Inferior parietal cortex (tissue), 1 donor: ENCODE measurements around the gene GALE.
"Not testable (repeated sequence)": the region's sequence is repeated elsewhere in the genome, so short reads cannot be mapped to it uniquely, and the experiment has no call there.

ENCODE experiments used
- DNase-seq: peaks from one replicate; pipeline ENCODE4 v3.0.0-alpha.2; 2016; ENCODE audit errors: extremely low spot score

GALE gene

DNA sequence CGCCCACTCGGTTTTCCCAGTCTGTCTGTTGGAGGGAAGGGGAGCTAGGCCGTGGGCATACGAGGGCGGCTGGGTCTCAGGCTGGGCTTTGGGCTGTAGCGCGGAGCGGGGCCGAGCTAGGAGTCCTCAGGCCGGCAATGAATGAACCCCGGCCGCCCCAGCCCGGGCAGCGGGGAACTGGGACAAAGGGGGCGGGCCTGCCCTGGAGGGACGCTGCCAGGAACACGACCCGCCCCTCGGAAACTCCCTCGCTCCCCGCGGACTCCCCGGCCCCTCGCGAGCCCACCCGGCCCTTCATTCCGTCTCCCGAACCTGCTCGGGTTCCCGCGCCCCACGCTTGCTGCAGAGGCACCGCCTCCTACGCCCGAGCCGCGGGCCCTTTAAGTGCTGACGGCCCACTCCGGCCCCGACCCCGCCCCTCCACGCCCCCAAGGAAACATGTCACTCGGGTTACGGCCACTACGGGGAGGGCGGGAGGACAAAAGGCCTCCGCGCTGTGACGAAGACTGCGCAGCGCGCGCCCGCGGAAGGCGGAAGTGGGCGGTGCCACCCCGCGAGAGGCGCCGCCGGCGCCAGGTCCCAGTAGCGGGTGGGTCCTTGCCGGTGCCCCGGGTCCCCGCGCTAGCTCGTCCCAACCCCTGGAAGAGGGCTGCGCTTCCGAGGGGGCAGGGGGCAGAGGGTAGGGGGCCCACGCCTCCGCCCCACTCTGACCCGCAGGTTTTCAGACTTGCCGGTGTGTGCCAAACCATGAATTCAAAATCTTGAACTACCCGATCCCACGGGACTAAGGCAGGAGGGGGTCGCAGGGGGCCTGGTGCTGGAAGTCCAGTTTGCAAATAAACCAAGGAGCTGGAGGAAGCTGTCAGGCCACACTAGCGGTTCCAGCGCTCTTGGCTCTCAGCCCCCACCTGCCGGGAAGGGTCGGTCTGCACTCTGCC, at the start of gene GALE:
Gene GALE (minus strand): TSS at position 355 of the 938 bp plus-strand sequence. CDS start 1,747 bp downstream, outside the sequence.
- peak; percentile 95 for DNase-seq

DNA sequence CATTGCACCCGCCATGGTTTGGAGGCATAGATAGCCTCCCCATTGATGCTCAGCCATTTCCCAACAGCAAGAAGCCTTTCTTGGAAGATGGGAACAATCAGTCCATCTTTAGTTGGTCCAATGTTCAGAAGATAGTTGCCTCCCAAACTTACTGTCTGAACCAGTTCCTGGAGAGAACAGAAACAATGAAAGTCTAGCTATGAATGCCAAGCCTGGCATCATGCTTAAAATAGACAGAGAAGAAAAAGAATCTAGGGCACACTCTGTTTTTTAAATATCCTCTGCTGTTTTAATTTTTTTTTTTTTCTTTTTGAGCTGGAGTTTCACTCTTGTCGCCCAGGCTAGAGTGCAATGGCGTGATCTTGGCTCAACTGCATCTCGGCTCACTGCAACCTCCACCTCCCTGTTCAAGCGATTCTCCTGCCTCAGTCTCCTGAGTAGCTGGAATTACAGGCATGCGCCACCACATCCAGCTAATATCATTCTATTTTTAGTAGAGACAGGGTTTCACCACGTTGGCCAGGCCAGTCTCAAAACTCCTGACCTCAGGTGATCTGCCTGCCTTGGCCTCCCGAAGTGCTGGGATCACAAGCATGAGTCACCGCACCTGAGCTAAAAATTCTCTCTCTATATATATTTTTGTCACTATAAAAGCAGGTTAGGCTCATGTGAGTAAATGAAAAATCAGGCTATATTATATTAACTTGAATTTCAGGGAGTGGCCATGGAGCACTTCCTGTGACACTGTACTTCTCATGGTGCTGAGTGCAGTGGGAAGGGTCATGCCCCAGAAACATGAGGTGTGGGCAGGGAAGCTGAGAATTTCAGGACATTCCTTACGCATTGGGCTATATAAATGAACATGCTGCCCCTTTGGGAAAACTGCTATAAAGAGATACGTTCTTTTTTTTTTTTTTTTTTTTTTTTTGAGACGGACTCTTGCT, 48.4 kb upstream of the GALE start:
- DNase-seq = no peak

DNA sequence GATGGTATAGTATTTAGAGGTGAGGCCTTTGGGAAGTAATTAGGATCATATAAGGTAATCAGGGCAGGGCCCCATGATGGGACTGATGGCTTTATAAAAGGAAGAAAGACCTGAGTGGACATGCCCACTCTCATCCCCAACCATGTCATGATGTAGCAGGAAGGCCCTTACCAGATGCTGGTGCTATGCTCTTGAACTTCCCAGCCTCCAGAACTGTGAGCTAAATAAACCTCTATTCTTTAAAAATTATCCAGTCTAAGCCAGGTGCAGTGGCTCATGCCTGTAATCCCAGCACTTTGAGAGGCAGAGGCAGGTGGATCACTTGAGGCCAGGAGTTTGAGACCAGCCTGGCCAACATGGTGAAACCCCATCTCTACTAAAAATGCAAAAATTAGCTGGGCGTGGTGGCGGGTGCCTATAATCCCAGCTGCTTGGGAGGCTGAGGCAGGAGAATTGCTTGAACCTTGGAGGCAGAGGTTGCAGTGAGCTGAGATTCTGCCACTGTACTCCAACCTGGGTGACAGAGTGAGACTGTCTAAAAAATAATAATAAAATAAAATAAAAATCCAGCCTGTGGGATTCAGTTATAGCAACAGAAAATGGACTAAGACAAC, 47.0 kb upstream of the GALE start:
- DNase-seq = not testable (repeated sequence)

DNA sequence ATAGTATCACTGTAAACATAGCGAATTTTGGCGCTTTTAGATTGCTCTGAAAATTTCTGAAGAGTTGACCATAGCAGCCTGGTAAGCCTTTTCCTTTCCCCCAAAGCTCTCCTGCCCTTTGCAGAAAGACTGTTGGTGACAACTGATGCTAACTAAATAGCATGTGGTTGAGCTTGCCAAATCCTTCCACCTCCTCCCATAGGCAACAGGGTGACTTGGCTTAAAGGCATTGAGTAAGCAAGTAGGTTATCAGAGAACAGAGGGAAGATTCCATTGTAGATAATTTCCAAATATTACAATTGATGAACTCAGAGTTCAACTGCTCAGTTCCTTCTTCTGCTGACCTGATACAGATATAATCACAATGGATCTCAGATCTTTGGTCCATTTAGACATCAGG, 44.6 kb upstream of the GALE start:
- no peak for DNase-seq

DNA sequence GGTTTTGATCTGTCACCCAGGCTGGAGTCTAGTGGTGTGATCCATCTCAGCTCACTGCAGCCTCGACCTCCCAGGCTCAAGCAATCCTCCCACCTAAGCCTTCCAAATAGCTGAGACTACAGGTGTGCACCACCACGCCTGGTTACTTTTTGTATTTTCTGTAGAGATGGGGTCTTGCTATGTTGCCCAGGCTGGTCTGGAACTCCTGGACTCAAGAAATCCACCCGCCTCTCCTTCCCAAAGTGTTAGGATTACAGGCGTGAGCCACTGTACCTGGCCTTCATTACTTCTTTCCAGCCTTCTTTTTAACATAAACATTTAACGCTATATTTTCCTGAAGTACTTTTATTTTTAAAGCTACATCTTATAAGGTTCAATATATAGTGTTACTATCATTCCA, 43.1 kb upstream of the GALE start:
- no peak for DNase-seq

DNA sequence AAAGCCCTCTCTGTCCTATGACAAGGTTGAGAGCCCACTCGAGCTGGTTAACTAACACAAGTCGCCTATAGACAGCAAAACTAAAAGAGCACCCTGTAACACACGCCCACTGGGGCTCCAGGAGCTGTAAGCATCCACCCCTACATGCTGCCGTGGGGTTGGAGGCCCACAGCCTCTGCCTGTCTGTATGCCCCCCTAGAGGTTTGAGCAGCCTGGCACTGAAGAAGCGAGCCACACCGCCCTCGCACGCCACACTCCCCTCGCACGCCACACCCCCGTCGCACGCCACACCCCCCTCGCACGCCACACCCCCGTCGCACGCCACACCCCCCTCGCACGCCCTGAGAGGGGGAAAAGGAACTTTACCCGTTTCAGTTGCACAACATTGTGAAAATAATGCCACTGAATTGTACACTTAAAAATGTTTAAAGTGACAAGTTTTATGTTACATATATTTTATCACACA, 37.9 kb upstream of the GALE start:
- no peak for DNase-seq

GRCh38 chr1:23837908-23838307, 37.4 kb upstream of the GALE start:
- no peak for DNase-seq

GRCh38 chr1:23836037-23836436, 35.5 kb upstream of the GALE start:
- DNase-seq = no peak

- DNase-seq = not testable (repeated sequence)
These were observed 33.6 kb upstream of the GALE start for GRCh38 chr1:23834156-23834555.

DNA sequence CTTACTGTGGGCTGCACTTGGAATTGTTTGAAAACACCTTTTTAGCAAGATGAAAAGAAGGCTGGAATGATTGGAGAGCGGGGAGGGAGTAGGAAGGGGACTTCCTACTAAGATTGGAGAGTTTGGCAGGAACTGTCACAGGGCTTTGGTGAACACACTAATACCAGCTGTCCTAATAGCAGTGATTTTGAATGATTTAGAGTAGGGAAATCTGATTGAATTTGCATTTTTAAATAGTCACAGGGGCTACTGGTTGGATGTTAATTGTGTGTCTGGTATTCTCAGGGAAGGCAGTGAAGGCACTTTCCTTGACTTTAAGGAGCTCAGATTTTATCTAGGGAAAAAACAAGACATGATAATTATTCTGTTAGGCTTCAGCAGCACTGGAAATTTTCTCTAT, 27.2 kb upstream of the GALE start:
- DNase-seq = no peak

DNA sequence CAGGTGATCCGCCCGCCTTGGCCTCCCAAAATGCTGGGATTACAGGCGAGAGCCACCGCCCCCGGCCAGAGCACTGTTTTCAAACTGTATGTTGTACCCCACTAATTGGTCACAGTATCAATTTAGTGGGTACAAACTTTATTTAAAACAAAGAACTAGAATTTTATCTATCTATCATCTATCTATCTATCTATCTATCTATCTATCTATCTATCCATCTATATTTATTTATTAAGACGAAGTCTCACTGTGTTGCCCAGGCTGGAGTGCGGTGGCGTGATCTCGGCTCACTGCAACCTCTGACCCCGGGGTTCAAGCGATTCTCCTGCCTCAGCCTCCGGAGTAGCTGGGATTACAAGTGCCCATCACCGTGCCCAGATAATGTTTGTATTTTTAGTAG, 26.0 kb upstream of the GALE start:
- not testable (repeated sequence) for DNase-seq

GRCh38 chr1:23825762-23826522, 25.4 kb upstream of the GALE start:
- peak; percentile 44 for DNase-seq

- DNase-seq = peak; percentile 94
These were observed 24.7 kb upstream of the GALE start, which contains the start of gene HMGCL for GRCh38 chr1:23825076-23825761. Gene HMGCL (minus strand): TSS chr1:23825429. CDS start chr1:23825415, 14 bp downstream.

DNA sequence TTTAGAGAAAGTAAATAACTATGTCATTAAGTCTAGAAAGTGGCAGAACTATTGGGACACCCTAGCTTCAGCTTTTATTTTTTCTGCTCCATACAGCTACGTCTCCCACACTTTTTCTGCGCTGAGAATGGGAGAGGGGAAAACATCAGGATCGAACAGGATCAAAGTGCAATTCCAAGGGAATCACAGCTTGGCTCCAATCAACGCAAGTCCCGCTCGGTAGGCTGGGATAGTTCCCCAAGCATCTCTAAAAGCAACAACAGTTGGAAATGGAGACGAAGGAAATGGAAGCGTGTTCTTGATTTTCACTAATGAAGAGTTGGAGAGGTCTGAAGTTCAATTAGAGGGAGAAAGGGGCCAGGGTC, 24.1 kb upstream of the GALE start:
- DNase-seq = no peak

GRCh38 chr1:23823767-23824166, 23.2 kb upstream of the GALE start:
- no peak for DNase-seq

GRCh38 chr1:23817633-23818032, 17.1 kb upstream of the GALE start:
- DNase-seq = no peak

DNA sequence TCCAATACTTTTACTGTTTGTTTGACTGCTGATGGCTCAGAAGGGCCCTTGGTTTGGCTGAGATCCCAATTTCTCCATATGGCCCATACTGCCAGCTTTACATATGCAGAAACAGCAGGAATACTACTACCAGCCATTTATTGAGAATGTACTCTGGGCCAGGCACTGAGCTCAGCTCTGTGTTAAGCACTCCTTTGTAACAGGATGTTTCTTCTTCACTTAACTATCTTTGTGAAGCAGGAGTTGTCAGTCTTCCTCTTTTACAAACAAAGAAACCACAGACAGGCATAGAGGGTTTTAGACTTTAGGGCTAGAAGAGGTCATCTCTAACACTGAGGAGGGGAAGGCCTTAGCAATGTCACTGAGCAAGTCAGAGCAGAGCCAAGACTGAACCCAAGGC, 16.4 kb upstream of the GALE start:
- DNase-seq = no peak

DNA sequence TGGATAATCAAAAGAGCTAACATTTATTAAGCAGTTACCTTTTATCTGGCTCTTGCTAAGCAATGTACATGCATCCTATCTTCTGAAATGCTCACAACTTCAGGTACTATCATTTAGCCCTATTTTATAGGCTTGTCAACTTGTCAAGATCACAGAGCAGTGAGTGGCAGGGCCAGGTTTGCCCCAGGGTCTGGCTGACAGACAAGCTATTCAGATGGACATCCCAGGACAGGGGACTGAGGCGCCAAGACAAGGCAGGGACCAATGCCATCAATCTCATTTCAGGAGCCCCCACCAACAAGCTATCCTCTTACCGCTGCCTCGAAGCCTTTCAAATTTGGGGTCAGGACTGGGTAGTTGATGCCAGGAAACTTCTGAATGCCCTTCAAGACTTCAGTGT, 15.8 kb upstream of the GALE start:
- no peak for DNase-seq

DNA sequence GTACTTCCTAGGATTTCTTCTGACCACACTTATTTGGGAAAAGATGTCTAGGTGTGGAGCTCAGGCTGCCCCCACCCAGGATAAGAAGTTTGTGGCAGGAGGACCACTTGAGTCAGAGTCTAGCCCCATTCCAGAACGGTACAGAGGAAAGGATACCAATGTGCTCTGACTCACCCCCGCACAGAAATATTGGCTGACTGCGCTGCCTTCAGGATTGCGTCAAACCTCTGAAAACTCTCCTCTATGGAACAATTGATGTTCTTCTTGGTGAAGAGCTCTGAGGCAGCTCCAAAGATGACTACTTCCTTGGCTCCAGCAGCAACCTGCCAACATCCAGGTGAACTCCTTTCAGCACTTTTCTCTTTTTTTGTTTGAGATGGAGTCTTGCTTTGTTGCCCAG, 13.5 kb upstream of the GALE start:
- DNase-seq = no peak

GRCh38 chr1:23810818-23811540, 10.4 kb upstream of the GALE start:
- DNase-seq = peak; percentile 49
